HCT116 (cell line): ENCODE measurements around the gene SLMAP.
A peak's percentile ranks its signal among the peaks of the same experiment; 100 is the strongest.

Source experiments
- EZH2 ChIP-seq: fragments of 200-600 bp; sonication (generic); IDR thresholded peaks from 2 replicates; pipeline ENCODE4 v1.6.1; 2017; ENCODE audit warnings: antibody characterized with exemption, mixed run types
- EZH2phosphoT487 ChIP-seq: fragments of 200-600 bp; IDR thresholded peaks from 2 replicates; pipeline ENCODE4 v1.6.1; 2018; ENCODE audit warnings: antibody characterized with exemption, borderline replicate concordance
- FOSL1 ChIP-seq: IDR thresholded peaks from 2 replicates; pipeline ENCODE4 v1.6.1; 2012; ENCODE audit warnings: low read depth
- JUND ChIP-seq: IDR thresholded peaks from 2 replicates; pipeline ENCODE4 v1.6.1; 2012
- POLR2A ChIP-seq: IDR thresholded peaks from 2 replicates; pipeline ENCODE4 v1.7.0; 2011; ENCODE audit warnings: borderline replicate concordance; ENCODE audit not compliant: insufficient read depth, insufficient read length; ENCODE audit errors: extremely low read depth
- POLR2AphosphoS5 ChIP-seq: IDR thresholded peaks from 2 replicates; pipeline ENCODE4 v1.6.1; 2011; ENCODE audit warnings: mild to moderate bottlenecking, low read depth, low read length, moderate library complexity
- RAD21 ChIP-seq: IDR thresholded peaks from 2 replicates; pipeline ENCODE4 v1.6.1; 2012; ENCODE audit warnings: low read depth, mild to moderate bottlenecking
- SIN3A ChIP-seq: IDR thresholded peaks from 2 replicates; pipeline ENCODE4 v1.6.1; 2012; ENCODE audit warnings: low read depth
- SP1 ChIP-seq: IDR thresholded peaks from 2 replicates; pipeline ENCODE4 v1.6.1; 2012; ENCODE audit warnings: low read depth
- YY1 ChIP-seq: IDR thresholded peaks from 2 replicates; pipeline ENCODE4 v1.6.1; 2011; ENCODE audit warnings: low read length, low read depth, moderate library complexity, mild to moderate bottlenecking; ENCODE audit not compliant: insufficient replicate concordance; ENCODE audit errors: extremely low read depth
- ZFX ChIP-seq: fragments of 450-650 bp; IDR thresholded peaks from 2 replicates; pipeline ENCODE4 v1.6.1; 2017
- ZNF274 ChIP-seq: fragments of 200-500 bp; sonication (Bioruptor generic); IDR thresholded peaks from 2 replicates; pipeline ENCODE4 v1.6.1; 2014; ENCODE audit warnings: mild to moderate bottlenecking, low read depth, low read length, inconsistent platforms
- TF ChIP-seq, protein P1 (sequence below), 3 experiments: fragments of 200-600 bp in 1 of 3; sonication (generic) in 1 of 3; IDR thresholded peaks in 2 of 3; conservative IDR thresholded peaks in 1 of 3; 2 replicates each; pipeline ENCODE4 v1.5.1; 2012 to 2017; ENCODE audit warnings: low read depth in 2 of 3, low read length in 2 of 3, antibody characterized with exemption in 1 of 3, borderline replicate concordance in 1 of 3, control low read depth in 1 of 3, mild to moderate bottlenecking in 1 of 3, mixed read lengths in 1 of 3, mixed run types in 1 of 3, moderate library complexity in 1 of 3; ENCODE audit not compliant: insufficient read depth in 1 of 3
- TF ChIP-seq, protein P2 (sequence below): IDR thresholded peaks from 2 replicates; pipeline ENCODE4 v1.6.1; 2012; ENCODE audit warnings: low read depth

DNA sequence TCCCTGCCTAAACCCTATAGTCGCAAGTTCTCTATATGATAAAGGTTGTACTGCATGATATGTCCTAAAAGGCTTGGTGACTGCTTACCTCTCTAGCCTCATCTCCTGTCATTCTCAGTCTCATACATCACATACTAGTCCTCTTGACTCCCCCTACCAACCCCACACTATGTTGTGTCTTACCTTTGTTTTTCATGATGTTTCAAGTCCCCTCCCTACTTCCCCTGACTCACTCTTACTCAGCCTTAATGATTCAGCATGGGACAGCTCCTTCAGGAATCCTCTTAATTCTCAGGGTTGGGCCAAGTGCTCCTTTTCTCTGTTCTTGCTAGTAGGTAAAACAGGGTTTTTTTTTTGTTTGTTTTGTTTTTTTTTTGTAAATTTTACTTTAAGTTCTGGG lies 49.6 kb downstream of the SLMAP start:
- TF ChIP-seq EZH2phosphoT487 (no peak), SP1 (peak; percentile 94), FOSL1 (peak; percentile 99), POLR2AphosphoS5 (peak; percentile 59), EZH2 (no peak), JUND (peak; percentile 97), SIN3A (no peak), POLR2A (no peak), YY1 (no peak), ZFX (no peak), ZNF274 (no peak), RAD21 (no peak)
- TF ChIP-seq, protein P1, sequence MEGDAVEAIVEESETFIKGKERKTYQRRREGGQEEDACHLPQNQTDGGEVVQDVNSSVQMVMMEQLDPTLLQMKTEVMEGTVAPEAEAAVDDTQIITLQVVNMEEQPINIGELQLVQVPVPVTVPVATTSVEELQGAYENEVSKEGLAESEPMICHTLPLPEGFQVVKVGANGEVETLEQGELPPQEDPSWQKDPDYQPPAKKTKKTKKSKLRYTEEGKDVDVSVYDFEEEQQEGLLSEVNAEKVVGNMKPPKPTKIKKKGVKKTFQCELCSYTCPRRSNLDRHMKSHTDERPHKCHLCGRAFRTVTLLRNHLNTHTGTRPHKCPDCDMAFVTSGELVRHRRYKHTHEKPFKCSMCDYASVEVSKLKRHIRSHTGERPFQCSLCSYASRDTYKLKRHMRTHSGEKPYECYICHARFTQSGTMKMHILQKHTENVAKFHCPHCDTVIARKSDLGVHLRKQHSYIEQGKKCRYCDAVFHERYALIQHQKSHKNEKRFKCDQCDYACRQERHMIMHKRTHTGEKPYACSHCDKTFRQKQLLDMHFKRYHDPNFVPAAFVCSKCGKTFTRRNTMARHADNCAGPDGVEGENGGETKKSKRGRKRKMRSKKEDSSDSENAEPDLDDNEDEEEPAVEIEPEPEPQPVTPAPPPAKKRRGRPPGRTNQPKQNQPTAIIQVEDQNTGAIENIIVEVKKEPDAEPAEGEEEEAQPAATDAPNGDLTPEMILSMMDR (IDR thresholded peaks at IDR 0.05 in 2 of 3, conservative IDR thresholded peaks at IDR 0.05 in 1 of 3; ENCODE audit: borderline replicate concordance in 1 of 3, insufficient read depth in 1 of 3, low read depth in 2 of 3, low read length in 2 of 3) = no peak
- TF ChIP-seq, protein P2, sequence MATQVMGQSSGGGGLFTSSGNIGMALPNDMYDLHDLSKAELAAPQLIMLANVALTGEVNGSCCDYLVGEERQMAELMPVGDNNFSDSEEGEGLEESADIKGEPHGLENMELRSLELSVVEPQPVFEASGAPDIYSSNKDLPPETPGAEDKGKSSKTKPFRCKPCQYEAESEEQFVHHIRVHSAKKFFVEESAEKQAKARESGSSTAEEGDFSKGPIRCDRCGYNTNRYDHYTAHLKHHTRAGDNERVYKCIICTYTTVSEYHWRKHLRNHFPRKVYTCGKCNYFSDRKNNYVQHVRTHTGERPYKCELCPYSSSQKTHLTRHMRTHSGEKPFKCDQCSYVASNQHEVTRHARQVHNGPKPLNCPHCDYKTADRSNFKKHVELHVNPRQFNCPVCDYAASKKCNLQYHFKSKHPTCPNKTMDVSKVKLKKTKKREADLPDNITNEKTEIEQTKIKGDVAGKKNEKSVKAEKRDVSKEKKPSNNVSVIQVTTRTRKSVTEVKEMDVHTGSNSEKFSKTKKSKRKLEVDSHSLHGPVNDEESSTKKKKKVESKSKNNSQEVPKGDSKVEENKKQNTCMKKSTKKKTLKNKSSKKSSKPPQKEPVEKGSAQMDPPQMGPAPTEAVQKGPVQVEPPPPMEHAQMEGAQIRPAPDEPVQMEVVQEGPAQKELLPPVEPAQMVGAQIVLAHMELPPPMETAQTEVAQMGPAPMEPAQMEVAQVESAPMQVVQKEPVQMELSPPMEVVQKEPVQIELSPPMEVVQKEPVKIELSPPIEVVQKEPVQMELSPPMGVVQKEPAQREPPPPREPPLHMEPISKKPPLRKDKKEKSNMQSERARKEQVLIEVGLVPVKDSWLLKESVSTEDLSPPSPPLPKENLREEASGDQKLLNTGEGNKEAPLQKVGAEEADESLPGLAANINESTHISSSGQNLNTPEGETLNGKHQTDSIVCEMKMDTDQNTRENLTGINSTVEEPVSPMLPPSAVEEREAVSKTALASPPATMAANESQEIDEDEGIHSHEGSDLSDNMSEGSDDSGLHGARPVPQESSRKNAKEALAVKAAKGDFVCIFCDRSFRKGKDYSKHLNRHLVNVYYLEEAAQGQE = peak; percentile 69
